NCI-H1105 treated with DMSO at 0.1 percent for 48 hours (cell line): ENCODE measurements around the gene TFF2.
A peak's percentile ranks its signal among the peaks of the same experiment; 100 is the strongest.

Experiments used
- DNase-seq: peaks from one replicate; lab custom pipeline; 2025; lab: John Stamatoyannopoulos, UW

The TFF2 gene

GRCh38 chr21:42320791-42321190 lies 30.0 kb downstream of the TFF2 start:
- DNase-seq: no peak

- DNase-seq: no peak
Observed at GRCh38 chr21:42319851-42320572, 30.8 kb downstream of the TFF2 start.

- no peak for DNase-seq
Observed at GRCh38 chr21:42319376-42319775, 31.4 kb downstream of the TFF2 start.

GRCh38 chr21:42317826-42318746 lies 32.7 kb downstream of the TFF2 start:
- no peak for DNase-seq

- peak; percentile 7 for DNase-seq
Observed at GRCh38 chr21:42317341-42317741, 33.5 kb downstream of the TFF2 start.

- DNase-seq: no peak
Observed at GRCh38 chr21:42316891-42317290, 33.9 kb downstream of the TFF2 start.

GRCh38 chr21:42315296-42315891 lies 35.4 kb downstream of the TFF2 start, which contains the start of gene TFF3:
Gene TFF3 (minus strand): TSS chr21:42315409. CDS start chr21:42315374, 35 bp downstream.
- DNase-seq: peak; percentile 91

- DNase-seq: no peak
Observed at GRCh38 chr21:42314616-42315295, 36.0 kb downstream of the TFF2 start.

- DNase-seq: peak; percentile 17
Observed at GRCh38 chr21:42313501-42313969, 37.3 kb downstream of the TFF2 start.

GRCh38 chr21:42312626-42313104 lies 38.1 kb downstream of the TFF2 start:
- no peak for DNase-seq

- no peak for DNase-seq
Observed at GRCh38 chr21:42311816-42312625, 38.8 kb downstream of the TFF2 start.

GRCh38 chr21:42311160-42311559 lies 39.6 kb downstream of the TFF2 start:
- DNase-seq: no peak

- DNase-seq: no peak
Observed at GRCh38 chr21:42310411-42311001, 40.3 kb downstream of the TFF2 start.

- peak; percentile 45 for DNase-seq
Observed at GRCh38 chr21:42309753-42310213, 41.0 kb downstream of the TFF2 start.

GRCh38 chr21:42308914-42309752 lies 41.7 kb downstream of the TFF2 start:
- DNase-seq: no peak

- no peak for DNase-seq
Observed at GRCh38 chr21:42308161-42308913, 42.5 kb downstream of the TFF2 start.

GRCh38 chr21:42307106-42307505 lies 43.7 kb downstream of the TFF2 start:
- DNase-seq: no peak

GRCh38 chr21:42306366-42307035 lies 44.3 kb downstream of the TFF2 start:
- no peak for DNase-seq
